HG02623 (cell line): Measurements from ENCODE around the gene NDUFA8.

ENCODE experiments used
- ATAC-seq: cut with Tn5 transposase; IDR thresholded peaks from one replicate; pipeline ENCODE4 v1.9.1; 2021; ENCODE audit warnings: moderate library complexity; ENCODE audit not compliant: unreplicated experiment

NDUFA8 gene

DNA sequence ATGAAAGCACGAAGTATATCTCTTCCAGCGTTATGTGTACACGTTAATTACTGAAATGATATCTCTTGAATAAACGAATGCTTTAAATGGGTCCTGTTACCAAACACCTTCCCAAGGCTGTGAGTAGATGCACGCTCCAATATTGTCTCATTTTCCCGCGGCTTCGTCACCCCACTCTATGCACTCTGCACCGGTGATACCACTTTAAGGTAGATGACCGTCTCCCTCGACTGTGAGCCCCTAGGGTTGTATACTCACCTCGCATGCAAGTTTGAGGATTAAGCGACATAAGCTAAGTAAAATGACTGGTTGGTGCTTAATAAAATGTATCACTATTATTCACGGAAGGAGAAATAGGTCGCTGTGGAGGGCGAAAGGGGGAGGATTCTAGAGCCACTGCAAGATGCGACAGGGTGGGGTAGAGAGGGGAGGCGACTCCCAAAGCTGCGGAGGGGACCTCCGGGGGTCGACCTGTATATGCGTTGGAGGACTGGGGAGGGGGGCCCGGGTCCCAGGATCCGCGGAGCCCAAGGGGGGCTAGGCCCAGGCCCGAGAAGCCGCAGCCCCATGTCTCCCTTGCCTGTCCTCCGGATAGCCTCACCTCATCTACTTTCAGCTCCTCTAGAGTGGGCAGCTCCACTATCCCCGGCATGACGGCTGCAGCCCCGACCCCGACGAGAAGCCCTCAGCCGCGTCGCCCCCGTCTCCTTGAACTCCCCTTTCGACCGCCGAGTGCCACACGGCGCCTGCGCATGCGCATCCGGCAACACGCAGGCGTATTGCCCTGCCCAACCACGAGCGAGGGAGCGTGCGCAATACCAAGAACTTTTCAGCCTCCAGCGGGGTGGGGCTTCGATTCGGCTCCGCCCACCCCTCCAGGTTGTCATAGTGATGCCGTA, at the start of gene NDUFA8, which contains the start of gene MORN5:
Gene NDUFA8 (minus strand): TSS at position 754 of the 899 bp plus-strand sequence. CDS start 102 bp downstream, at position 652.
Gene MORN5 (plus strand): TSS at position 883 of the 899 bp plus-strand sequence. CDS start 65 bp downstream, outside the sequence.
- ATAC-seq: peak; percentile 98

DNA sequence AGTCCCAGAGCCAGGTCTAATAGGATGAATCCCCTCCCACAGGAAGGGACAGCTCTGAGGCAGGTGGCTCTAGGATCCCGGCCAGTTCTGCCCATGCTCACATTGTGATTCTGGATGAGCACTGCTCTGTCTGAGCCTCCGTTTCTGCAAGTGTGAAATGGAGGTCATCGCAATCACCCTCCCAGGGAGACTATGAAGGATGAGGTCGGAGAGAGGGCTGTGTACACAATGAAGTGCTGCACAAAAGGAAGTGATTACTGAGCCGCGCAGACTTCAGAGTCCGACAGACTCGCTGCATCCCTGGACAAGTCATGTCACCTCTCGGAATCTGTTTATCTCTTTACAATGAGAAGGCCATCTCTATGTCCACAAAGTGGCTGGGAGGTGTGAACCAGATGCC, 47.5 kb upstream of the NDUFA8 start:
- no peak for ATAC-seq

DNA sequence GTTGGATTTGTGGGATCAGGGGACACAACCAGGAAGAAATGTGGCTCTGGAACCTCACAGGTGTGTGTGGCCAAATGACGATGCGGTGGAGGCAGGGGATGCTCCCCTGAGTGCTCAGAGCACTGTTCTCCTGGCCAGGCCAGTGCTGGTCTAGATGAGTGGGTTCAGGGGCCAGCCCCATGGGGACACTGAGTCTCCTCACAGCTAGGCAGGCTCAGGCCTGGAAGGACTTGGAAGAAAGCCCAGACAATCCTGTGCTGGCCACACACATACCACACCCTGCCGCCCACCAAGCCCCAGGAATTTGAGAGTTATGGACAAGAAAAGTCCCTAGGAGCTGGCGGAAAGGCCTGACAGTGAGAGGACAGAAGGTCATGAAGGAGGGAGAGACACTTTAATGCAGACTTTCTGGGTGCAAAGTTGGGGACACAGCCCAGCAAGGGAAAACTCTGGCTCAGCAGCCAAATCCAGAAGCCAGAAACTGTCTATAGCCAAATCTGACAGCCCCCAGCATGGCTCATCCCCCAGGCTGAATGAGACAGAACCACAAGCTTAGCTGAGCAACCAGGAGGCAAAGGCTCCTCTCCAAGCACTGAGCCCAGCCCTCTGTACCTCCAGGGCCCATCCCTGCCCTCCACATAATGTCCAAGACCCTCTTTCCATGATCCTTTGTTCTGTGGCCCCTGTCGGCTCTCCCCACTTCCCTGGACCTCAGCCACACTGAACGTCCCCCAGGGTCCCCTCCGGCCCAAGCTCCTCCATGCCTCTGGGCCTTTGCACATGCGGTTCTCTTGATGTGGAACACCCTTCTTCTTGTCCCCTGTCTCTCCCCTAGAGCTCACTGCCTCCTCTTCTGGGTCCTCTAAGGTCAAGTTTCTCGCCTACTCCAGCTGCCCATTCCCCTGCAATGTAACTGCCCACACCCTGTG, 46.8 kb upstream of the NDUFA8 start:
- ATAC-seq: no peak

DNA sequence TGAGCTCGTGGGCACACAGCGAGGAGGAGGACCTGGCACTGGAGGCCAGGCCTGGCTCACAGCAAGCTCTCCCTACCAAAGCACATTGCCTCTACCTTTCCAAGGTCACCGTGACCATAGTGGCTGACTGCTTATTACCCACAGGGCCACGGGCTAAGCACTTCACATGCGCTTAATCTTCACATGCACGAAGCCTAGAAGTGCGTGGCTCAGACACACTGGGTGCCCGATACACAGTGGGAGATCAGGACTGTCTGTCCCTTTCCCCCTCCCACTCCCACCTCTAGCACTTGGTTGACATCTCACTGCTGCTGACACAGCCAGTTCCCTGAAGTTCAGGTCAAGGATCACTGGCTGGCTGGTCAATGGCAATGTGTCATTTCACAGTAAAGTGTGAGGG, 45.6 kb upstream of the NDUFA8 start:
- no peak for ATAC-seq

DNA sequence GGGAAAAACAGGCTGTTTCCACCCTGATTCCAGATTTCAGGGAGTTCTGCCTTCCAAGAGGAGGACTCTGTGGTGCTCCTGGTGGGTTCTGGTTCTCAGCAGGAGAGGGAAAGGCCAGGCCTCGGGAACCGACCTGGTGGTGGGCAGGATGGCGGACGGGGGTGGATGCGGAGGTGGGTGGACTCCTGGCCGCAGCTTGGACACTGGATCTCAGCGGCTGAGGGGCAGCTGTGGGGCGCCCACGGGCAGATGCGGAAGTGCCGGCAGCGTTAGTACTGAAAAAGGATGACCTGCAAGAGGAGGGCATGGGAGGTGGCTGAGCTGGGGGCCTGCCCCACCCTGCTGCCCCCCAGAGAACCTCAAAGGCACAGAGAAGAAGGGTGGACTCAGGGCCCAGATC, 44.9 kb upstream of the NDUFA8 start:
- no peak for ATAC-seq

DNA sequence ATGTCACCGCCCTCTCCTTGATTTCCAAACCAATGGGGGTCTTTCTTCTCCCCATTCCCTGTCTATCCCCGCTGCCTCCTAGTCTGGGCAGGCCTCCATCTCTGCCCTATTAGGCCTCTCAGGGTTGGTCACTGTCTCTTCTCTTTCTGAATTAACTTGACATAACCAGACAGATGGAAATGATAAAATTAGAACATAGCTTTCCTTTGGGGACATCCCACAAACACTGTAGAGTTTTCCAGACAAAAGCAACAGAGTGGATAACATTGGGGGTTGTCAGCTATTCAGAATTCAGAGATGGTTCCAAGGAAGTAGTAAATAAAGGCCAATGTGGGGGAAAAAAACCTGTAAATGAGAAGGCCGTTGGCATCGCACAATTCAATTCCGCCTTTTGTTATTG, 44.5 kb upstream of the NDUFA8 start:
- ATAC-seq: no peak

DNA sequence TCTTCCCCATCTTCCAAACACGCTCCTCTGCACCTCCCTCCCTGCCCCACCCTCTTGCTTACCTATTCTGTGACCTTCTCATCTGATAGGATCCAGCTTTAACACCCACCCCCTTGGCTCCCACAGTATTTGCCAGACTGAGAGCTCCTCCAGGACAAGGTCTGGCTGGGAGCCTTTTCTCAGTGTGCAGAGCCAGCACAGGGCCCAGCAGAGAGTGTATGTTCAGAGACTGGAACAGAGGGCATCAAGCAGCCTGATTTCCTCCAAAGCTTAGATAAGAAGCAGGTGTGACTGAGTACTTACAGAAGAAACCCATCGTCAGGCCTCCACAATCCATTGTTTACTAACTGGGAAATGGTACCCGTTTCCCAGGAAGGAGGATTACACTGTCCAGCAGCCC, 42.5 kb upstream of the NDUFA8 start:
- ATAC-seq: no peak

DNA sequence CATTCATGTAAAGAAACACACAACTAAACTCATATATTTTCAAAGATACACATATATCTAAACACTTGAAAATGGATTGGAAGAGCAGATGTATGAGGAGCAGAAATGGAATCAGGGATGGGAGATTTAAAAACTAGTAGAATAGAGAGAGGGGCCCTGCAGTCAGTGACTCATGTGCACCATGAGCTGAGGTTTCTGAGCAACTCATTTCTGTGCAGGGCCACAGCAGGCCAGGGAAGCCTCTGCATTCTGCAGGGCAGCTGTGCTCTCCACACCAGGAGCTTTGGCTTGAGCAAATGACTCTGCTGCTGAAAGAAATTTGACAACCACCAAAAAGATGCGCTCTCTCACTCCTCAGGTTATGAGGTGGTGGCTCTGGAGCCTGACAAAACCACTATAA, 42.1 kb upstream of the NDUFA8 start:
- ATAC-seq: no peak

DNA sequence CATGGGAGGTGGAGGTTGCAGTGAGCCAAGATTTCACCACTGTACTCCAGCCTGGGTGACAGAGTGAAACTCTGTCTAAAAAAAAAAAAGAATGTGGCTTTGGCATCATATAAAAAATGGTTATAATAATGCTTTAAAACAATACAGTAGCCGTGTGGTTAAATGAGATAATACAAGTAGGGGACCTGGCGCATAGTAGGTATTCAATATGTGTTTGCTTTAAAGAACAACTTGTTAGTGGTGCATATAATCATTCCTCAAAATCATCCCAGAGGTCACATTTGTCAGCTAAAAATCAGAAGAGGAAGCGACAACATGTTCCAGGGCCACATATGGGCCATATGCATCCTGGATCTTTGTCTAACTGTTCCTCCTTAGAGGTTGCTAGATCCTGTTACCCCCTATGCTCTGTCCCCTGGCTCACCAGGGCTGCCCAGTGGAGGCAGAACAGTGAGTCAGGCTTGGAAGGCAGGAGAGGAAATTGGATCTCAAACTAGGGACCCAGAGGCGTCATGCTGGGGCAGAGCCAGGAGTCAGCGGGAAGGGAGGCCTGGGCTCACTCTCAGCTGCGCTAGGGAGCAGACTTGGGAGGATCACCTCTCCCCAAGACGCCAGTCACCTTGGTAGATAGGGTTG, 41.5 kb upstream of the NDUFA8 start:
- ATAC-seq: no peak

DNA sequence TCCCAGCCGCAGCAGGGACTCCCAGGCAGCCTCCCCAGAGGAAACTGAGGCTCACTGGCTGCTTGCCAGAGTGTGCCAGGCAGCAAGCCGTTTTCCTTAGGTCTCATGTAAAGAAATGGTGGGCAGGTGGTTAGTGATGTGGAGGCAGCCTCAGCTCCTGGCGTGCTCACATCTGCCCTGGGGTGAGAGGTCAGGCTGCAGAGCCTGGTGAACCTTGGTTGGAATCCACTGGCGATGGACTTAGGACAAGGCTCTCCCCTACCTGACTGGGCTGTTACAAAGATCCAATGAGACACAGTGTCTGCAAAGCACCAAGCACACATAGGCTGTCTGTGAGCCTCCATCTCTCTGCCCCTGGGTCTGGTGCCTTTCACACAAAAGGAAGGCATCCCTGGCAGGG, 38.3 kb upstream of the NDUFA8 start:
- no peak for ATAC-seq

DNA sequence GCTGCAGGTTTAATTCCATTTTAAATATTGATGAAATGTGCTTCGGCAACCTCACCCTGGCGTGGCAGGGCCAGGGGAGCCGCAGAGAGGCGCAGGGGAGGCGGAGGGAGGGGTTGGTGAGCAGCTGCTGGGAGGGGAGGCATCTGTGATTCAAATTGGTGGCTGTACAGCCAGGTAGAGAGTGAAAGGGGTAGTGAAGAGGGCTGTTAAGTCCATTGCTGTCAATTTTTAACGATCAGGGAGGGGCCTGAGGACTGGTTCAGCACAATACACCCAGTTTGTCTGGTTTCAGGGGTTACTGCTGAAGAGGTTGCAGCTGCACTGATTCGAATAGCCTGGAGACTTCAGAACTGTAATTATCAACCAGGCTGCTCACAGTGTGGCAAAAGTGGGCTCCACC, 37.8 kb upstream of the NDUFA8 start:
- ATAC-seq: no peak

DNA sequence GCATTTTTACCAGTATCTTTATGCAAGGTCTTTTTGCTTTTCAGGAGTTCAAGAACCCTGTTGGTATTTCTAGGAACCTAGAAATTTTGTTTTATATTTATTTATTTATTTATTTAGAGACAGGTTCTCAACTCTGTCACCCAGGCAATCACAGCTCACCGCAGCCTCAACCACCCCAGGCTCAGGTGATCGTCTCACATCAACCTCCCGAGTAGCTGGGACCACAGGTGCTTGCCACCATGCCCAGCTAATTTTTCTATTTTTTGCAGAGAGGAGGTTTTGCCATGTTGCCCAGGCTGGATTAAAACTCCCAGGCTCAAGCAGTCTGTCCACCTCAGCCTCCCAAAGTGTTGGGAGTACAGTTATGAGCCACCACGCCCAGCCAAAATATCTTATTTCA, 36.3 kb upstream of the NDUFA8 start:
- ATAC-seq: no peak

DNA sequence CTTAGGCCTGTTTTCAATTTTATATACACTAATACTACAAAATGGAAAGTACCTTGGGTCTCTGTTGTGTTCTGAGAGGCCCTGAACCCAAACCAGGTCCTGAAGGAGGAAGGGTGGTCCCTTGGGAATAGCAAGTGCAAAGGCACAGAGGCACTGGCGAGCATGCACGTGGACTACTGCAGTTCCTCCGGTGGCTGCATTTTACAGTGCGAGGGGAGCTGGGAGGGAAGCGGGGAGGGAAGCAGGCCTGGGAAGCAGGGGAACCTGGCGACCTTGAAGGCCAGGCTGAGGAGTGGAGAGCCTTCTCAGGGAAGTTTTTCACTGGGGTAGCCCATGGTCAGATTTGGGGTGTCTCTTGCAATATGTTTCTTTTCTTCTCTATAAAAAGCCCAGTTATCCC, 34.1 kb upstream of the NDUFA8 start:
- ATAC-seq: no peak

DNA sequence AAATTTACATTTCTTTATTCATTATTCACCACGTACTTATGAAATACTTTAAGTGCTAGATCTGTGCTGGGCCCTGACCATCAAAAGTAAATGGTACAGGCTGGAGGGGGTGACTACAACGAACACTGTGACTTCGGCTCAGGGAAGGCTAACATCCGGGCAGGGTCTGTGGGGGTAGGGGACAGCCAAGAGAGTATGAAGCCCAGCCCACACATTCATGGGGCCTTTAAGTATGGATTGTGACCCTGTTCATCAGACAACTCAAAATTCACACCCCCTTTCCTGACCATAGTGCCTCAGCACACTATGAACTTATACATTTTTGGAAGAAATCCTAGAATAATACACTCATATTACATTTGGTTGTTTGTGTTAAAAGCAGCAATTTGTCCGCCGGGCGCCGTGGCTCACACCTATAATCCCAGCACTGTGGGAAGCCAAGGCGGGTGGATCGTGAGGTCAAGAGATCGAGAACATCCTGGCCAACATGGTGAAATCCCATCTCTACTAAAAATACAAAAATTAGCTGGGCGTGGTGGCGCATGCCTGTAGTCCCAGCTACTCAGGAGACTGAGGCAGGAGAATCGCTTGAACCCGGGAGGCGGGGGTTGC, 33.4 kb upstream of the NDUFA8 start:
- ATAC-seq: no peak

DNA sequence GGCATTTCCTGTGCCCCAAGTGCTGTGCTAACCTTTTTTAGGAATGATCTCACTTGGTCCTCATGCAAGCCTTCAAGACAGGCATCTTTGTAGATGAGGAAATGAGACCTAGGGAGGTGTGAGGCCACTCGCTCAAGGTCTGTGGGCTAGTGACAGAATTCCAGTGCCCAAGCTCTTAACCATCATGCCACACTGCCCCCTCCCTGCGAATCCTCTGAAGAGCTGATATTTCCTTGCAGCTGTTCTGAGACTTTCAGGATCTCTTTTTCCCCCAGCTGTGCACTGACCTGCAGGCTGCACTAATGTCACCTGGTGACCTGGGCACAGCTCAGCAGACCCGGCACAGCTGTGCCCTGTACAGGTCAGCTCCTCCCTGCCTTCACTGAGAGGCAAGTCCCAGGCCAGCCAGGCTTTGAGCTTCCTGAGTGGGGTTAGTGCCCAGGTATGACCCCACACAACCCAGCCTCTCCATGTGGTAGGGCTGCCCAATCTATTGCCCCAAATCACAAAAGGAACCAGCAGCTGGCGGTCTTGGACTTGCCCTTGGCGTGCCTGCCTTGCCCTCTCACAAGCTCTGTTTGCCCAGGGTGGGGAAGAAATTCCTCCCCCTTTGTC, 32.8 kb upstream of the NDUFA8 start:
- ATAC-seq: no peak

DNA sequence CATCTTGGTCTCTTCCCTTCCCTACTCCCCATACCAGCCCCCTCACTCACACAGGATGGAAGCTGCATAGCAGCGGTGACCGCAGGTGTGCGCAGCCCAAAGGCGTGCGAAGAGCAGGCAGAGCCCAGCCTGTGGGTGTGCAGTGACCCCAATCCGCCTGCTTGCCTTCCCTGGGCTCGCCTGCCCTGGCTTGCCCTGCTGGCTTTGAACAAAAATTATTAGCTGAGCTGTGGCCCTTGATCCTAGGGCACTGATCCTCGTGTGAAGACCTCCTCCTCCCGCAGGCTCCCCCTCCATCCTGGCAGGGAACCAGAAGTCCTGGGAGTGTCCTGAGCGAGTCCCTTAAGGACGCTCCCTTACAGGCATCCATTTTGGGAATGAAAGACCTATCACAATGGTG, 32.0 kb upstream of the NDUFA8 start:
- ATAC-seq: no peak

DNA sequence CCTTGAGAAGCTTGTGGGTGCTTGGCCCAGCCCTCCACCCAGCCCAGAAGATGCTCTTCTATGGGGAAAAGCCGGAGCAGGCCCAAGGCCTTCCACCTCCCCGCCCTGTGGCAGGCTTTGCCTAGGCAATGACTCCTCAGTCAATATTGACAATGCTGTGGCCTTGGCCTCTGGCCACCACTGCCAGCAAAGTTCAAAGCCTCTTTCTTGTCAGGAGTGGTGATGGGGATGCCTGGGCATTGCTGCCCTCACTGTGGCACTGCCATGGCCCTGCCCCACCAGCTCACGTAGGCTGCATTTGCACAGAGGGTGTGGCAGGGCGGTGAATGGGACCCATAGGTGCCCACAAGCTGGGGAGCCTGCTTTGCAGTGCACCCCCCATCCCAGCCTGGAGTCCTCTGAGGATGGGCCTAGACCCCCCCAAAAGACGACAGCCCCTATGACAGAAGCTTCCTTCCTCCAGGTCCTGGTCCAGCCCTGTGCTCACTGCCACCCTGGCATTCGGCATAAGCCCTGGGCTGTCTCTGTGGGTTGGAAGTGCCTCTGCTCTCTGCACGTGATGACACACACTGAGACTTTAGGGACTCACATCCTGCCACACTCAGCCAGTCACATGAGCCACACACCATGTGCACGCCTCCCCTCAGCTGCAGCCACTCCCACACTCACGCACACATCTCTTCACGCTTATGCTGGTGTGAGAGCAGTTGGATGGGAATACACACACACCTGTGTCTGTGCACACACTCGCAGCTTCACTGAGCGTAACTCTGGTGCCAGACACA, 31.2 kb upstream of the NDUFA8 start:
- no peak for ATAC-seq

DNA sequence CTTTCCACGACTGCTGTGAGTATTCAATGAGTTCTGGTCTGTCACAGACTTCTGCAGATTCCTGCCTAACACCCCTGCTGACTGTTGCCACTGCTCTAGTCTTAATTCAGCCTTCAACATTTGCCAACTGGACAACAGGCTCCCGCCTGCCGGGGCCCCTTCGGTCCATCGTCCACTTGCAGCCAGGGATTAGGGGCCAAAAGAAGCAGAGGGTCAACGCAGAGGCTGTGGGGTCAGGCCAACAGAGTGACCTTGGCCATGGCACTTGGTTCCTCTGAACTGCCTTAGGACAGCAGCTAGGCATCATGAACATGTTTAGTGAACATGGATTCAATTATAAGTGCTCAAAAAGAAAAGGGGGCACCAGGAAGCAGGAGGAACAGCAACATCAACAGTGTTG, 28.8 kb upstream of the NDUFA8 start:
- no peak for ATAC-seq

DNA sequence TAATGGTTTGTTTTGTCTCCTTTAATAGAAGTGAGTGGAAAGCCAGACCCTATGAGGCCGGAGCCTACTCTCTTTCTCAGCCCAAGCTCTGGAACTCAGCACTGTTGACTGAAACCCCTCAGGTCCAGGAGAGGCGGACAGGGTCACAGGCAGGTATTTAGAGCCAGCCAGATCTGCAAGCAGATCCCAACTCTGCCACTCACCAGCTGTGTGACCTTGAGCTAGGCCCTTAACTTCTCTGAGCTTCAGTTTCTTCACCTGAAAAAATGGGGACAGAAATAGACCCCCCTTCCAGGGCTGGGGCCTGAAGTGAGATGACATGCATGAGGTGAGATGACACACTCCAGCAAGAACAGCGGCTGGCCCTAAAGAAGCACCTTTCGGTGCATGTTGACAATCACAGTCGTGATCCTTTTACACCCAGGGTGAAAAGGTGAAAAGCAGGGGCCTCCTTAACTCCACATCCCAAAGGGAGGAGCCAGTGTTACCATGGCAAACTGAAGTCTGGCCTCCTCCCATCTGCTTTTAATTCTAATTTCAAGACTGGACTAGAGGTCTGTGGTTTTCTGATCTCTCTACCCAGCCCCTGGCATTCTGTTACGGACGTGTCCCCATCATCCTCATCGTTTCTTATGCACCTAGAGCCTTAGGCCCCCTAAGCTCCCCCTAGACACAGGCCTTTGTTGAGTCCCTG, 27.3 kb upstream of the NDUFA8 start:
- ATAC-seq: no peak
